ENCODE data around the gene ANKRD11. TPM values are rescaled to one million over a fixed set of nuclear protein-coding genes. Genes with fewer than 3 reads are reported as not detected.

The ANKRD11 gene
- total RNA-seq, 1 donor from 2014 or later: 164 TPM

DNA sequence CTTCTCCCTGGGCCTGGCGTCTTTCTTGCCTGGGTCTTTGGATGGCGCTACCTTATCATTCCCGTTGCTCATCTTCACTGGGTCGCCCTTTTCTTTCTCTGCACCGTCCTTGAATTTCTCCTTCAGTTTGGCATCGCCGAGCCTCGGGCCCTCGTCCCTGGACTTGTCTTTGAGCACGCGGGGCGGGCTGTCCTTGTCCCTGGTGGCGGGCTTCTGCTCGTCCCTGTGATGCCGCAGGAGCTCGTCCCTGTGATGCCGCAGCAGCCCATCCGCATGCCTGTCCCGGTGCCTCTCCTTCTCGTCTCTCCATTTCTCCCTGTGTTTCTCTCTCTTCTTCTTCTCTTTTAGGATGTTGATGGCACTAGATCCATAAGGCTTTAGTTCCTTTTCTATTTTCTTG is 208.5 kb downstream of the ANKRD11 start:
- H3K27ac Mint-ChIP-seq (ENCODE audit: unreplicated experiment): no peak overlapping the region
- peaks cover 10% of the 10 kb centered on the region for H3K4me1 Mint-ChIP-seq
- H3K36me3 Mint-ChIP-seq (ENCODE audit: low read depth): no peaks in the 10 kb centered on the region
- no peak overlapping the region for H3K4me3 Mint-ChIP-seq
- no peaks in the 10 kb centered on the region for H3K27me3 Mint-ChIP-seq (ENCODE audit: low read depth)
- TF ChIP-seq, protein P1, sequence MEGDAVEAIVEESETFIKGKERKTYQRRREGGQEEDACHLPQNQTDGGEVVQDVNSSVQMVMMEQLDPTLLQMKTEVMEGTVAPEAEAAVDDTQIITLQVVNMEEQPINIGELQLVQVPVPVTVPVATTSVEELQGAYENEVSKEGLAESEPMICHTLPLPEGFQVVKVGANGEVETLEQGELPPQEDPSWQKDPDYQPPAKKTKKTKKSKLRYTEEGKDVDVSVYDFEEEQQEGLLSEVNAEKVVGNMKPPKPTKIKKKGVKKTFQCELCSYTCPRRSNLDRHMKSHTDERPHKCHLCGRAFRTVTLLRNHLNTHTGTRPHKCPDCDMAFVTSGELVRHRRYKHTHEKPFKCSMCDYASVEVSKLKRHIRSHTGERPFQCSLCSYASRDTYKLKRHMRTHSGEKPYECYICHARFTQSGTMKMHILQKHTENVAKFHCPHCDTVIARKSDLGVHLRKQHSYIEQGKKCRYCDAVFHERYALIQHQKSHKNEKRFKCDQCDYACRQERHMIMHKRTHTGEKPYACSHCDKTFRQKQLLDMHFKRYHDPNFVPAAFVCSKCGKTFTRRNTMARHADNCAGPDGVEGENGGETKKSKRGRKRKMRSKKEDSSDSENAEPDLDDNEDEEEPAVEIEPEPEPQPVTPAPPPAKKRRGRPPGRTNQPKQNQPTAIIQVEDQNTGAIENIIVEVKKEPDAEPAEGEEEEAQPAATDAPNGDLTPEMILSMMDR (conservative IDR thresholded peaks at IDR 0.05): no peak
- DNase-seq (ENCODE audit: low read depth, low spot score): no peak
- no peaks in the 10 kb centered on the region for H3K9me3 Mint-ChIP-seq

DNA sequence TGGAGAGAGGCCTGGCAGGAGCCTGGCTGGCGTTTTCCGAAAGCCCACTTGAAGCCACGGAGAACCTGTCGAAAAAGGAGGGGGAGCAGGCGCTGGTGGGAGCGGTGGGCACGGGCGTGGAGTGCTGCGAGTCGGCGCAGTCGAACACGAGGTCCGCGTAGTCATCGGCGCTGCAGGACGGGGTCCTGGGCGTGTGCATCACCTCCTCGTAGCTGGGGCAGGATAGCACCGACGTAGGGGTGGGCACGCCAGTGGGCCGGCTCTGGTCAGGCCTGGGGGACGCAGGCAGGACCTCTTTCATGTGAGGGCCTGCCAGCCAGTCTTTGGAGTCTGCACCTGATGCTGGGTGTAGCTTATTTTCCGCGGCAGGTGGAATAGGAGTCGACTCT is 209.2 kb downstream of the ANKRD11 start:
- no peak for DNase-seq (ENCODE audit: low read depth, low spot score)
- H3K4me1 Mint-ChIP-seq: peaks cover 4% of the 10 kb centered on the region
- TF ChIP-seq, protein P1 (conservative IDR thresholded peaks at IDR 0.05): no peak
- H3K27ac Mint-ChIP-seq (ENCODE audit: unreplicated experiment): no peak overlapping the region
- no peak overlapping the region for H3K4me3 Mint-ChIP-seq
- no peaks in the 10 kb centered on the region for H3K36me3 Mint-ChIP-seq (ENCODE audit: low read depth)
- no peaks in the 10 kb centered on the region for H3K27me3 Mint-ChIP-seq (ENCODE audit: low read depth)
- H3K9me3 Mint-ChIP-seq: no peaks in the 10 kb centered on the region

DNA sequence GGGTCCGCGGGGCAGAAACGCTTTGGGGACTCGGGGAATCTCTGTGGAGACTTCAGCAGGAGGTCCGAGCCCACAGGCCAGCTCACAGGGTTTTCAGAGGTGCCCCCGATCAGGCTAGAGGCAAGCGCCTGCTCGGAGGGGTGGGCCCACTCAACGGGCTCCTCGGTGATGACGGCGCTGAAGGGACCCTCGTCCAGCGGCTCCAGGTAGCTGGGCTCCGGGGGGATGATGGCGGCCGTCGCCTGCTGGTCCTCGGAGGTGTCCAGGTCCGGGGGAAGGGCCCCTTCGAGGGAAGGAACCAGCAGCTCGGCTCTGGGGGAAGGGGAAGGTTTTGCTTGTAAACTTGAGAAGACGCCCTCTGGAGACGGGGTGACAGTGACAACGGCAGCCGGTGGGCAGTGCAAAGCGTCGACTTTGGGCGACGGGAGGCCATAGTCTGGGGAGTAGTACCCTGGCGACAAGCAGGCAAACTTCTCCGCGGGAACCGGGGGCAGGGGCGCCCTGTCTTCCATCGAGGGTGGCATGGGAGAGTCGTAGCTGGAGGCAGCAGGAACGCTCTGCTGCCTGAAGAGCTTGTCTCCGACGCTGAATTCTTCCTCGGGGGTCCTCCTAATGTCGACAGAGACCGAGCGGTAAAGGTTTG is 209.7 kb downstream of the ANKRD11 start:
- no peaks in the 10 kb centered on the region for H3K27me3 Mint-ChIP-seq (ENCODE audit: low read depth)
- no peak overlapping the region for H3K4me3 Mint-ChIP-seq
- H3K36me3 Mint-ChIP-seq (ENCODE audit: low read depth): no peaks in the 10 kb centered on the region
- H3K9me3 Mint-ChIP-seq: no peaks in the 10 kb centered on the region
- H3K4me1 Mint-ChIP-seq: peaks cover 4% of the 10 kb centered on the region
- no peak overlapping the region for H3K27ac Mint-ChIP-seq (ENCODE audit: unreplicated experiment)
- no peak for DNase-seq (ENCODE audit: low read depth, low spot score)
- TF ChIP-seq, protein P1 (conservative IDR thresholded peaks at IDR 0.05): no peak

DNA sequence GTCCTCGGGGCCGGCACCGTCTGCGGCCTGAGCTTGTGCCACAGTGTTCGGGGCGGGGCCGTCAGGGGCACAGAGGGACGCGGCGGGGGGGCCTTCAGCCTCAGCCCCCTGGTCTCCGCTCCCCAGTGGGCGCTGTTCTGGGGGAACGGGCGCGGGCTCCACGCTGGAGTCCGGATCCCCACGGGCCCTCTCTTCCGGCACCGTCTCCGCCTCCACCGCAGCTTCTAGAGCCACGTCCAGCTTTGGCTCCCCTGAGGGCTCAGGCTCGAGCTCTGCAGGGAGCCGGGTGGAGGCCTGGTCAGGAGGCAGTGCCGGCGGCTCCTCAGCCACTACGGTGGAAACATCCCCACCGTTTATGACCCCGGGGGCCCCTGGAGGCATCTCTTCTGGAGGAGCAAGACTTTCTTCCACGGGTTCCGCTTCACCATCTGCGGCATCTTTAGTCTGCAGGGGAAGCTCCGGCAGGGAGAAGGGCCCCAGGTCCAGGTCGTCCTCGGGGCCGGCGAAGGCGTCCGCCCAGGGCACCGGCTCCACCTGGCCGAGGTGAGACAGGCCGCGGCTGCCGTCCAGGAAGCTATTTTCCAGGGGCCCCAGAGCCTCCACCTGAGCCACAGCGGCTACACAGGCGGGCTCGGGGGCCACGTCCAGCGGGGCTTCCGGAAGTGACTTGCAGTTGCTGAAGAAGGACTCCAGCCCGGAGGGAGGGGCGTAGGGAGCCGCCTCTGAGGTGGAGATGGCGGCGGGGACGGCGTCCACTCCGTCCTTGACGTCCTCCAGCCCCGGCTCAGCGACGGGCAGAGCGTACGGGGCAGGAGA is 210.5 kb downstream of the ANKRD11 start:
- H3K4me1 Mint-ChIP-seq: peaks cover 4% of the 10 kb centered on the region

DNA sequence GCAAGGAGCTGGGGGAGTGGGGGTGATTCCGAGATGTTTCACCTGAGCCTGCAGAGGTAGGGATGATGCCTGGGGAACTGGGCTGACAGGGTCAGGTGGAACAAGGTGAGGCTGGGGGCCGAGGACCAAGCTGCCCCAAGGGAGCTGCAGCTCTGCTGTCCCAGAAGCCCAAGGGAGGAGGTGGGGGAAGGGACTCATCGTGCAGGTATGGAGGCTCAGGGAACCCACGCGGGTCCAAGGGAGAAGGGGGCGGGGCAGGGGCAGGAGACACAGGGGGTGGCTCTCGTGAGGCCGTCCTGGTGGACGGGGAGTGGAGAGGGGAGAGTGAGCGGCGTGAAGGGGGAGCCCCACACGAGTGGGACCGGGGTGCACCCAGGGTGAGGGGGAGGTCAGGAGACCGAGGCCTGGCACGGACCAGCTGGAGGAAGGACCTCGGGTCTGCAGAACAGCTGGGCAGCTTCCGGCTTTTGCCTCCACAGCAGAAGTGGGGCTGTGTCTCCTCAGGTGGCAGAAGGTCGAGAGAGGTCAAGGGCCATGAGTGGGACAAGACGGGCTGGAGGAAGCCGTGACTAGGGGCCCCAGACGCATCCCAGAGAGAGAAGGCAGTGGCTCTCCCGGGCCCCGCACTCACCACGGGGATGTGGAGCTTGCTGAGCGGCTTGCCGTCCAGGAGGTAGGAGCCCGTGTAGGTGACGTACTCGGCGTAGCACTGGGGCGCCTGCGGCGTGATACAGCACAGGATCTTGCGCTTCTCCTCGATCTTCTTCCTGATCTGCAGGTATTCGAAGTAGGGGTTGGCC is 211.7 kb downstream of the ANKRD11 start:
- Mint-ChIP-seq H3K27ac (ENCODE audit: unreplicated experiment) (no peak overlapping the region), H3K4me3 (no peak overlapping the region), H3K36me3 (ENCODE audit: low read depth) (peaks cover 2% of the 10 kb centered on the region), H3K4me1 (peaks cover 4% of the 10 kb centered on the region), H3K27me3 (ENCODE audit: low read depth) (no peaks in the 10 kb centered on the region), H3K9me3 (no peaks in the 10 kb centered on the region)
- no peak for DNase-seq (ENCODE audit: low read depth, low spot score)
- TF ChIP-seq, protein P1 (conservative IDR thresholded peaks at IDR 0.05): no peak

More for the DNA sequence above, 210.5 kb downstream of the ANKRD11 start:
- Mint-ChIP-seq H3K27me3 (ENCODE audit: low read depth) (no peaks in the 10 kb centered on the region), H3K36me3 (ENCODE audit: low read depth) (no peaks in the 10 kb centered on the region), H3K9me3 (no peaks in the 10 kb centered on the region), H3K27ac (ENCODE audit: unreplicated experiment) (no peak overlapping the region), H3K4me3 (no peak overlapping the region)
- TF ChIP-seq, protein P1 (conservative IDR thresholded peaks at IDR 0.05): no peak
- no peak for DNase-seq (ENCODE audit: low read depth, low spot score)
